ENCODE measurements around the gene REG1A. TPM values are rescaled to one million over a fixed set of nuclear protein-coding genes. Genes with fewer than 3 reads are reported as not detected.

REG1A gene
- total RNA-seq, 4 donors from 2014 or later, result 0.82 TPM; not detected in 3

DNA sequence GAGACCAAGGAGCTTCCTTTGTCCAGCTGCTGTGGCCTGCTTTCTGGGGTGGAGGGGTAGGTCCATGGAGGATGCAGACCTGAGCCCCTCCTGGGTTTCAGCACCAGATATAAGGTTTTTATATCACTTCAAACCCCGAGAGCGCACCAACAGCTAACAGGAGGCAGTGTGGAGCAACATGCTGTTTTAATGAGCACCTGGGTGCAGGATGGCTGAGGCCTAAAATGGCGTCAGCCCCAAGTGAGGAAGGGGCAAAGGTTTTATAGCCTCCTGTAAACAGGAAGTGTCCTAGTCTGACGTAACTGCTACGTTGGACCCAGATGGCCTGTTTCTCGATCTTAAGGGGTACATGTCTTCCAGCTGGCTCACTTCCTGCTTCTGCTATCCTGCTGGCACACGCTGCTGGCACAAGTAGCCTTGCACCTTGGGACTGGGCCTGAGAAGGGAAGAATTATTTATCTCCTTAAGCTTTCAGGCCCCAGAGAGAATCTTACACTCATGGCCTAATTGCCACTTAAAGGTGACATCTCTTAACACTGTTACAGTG lies 21.1 kb upstream of the REG1A start:
- no peaks in the 10 kb centered on the region for H3K9me3 ChIP-seq
- no peak overlapping the region for H3K27ac ChIP-seq
- H3K36me3 ChIP-seq, result no peaks in the 10 kb centered on the region
- no peaks in the 10 kb centered on the region for H3K27me3 ChIP-seq
- no peak overlapping the region for H3K4me3 ChIP-seq
- no peaks in the 10 kb centered on the region for H3K4me1 ChIP-seq
- no peak for TF ChIP-seq POLR2A (IDR thresholded peaks at IDR 0.05)
- TF ChIP-seq, protein P1, sequence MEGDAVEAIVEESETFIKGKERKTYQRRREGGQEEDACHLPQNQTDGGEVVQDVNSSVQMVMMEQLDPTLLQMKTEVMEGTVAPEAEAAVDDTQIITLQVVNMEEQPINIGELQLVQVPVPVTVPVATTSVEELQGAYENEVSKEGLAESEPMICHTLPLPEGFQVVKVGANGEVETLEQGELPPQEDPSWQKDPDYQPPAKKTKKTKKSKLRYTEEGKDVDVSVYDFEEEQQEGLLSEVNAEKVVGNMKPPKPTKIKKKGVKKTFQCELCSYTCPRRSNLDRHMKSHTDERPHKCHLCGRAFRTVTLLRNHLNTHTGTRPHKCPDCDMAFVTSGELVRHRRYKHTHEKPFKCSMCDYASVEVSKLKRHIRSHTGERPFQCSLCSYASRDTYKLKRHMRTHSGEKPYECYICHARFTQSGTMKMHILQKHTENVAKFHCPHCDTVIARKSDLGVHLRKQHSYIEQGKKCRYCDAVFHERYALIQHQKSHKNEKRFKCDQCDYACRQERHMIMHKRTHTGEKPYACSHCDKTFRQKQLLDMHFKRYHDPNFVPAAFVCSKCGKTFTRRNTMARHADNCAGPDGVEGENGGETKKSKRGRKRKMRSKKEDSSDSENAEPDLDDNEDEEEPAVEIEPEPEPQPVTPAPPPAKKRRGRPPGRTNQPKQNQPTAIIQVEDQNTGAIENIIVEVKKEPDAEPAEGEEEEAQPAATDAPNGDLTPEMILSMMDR (IDR thresholded peaks at IDR 0.05), result no peak
- intact Hi-C loops (cut with DNase I; ENCODE audit: low total_unique reads), result no loop called here
- no peak for DNase-seq

DNA sequence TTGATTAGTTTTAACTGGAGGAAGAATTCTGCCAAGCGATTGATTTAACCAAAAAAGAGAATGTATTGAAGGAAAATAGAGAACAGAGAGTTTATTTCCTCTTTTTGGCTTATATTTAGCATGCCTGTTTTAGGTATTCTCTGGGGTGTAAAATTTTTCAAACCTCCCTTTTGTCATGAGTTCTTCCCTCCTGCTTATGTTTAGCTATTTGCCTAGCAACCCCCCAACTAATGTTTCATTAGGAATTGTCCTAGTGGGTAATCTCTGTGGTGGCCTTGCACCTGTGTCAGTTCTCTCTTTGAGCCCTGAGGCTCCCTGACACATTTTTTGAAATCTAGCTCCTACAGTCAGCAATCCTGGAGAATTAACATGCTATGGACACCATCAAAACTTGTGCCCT lies 20.0 kb upstream of the REG1A start:
- no peak overlapping the region for H3K4me3 ChIP-seq
- no peak overlapping the region for H3K27ac ChIP-seq
- H3K4me1 ChIP-seq, result no peaks in the 10 kb centered on the region
- intact Hi-C loops (cut with DNase I; ENCODE audit: low total_unique reads), result no loop called here
- DNase-seq, result no peak
- H3K36me3 ChIP-seq, result no peaks in the 10 kb centered on the region
- TF ChIP-seq POLR2A (IDR thresholded peaks at IDR 0.05), result no peak
- TF ChIP-seq, protein P1 (IDR thresholded peaks at IDR 0.05), result no peak
- no peaks in the 10 kb centered on the region for H3K27me3 ChIP-seq
- no peaks in the 10 kb centered on the region for H3K9me3 ChIP-seq

DNA sequence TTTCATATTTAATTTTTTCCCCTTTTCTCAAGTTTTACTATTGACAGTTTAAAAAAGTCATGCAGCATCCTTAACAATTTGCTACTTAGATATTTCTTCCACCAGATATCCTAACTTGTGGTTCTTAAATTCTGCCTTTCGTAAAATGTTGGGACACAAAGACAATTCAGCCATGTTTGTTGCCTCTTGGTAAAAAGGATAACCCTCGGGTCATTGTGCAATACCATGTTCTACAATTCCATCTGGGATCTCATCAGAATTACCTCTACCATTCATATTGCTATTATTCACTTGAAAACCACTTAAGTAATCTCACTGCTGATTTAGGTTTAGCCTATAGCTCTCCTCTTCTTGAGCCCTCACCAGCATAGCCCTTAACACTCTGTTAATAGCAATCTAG lies 19.3 kb upstream of the REG1A start:
- Histone ChIP-seq H3K36me3 (no peaks in the 10 kb centered on the region), H3K27me3 (no peaks in the 10 kb centered on the region), H3K27ac (no peak overlapping the region), H3K4me3 (no peak overlapping the region), H3K4me1 (no peaks in the 10 kb centered on the region), H3K9me3 (no peaks in the 10 kb centered on the region)
- DNase-seq, result no peak
- intact Hi-C loops (cut with DNase I; ENCODE audit: low total_unique reads), result no loop called here
- TF ChIP-seq, protein P1 (IDR thresholded peaks at IDR 0.05), result no peak
- no peak for TF ChIP-seq POLR2A (IDR thresholded peaks at IDR 0.05)

DNA sequence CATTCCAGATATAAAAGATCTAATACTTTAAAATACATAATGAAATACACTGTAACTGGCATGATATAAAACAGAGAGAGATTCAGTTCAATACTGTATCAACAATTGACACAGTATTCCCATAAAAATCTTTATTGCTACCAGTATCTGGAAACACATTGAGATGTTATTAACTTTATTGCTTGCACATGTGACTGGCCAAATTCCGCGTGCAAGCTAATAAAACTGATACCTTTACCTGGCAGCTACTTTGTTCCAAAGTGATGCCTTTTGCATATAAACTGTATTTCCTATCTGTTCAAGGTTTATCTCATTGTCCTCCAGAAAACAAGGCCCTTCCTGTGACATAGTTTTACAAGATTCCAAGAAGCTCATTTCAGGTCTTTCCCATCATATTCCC lies 17.1 kb upstream of the REG1A start:
- TF ChIP-seq, protein P1 (IDR thresholded peaks at IDR 0.05), result no peak
- TF ChIP-seq POLR2A (IDR thresholded peaks at IDR 0.05), result no peak
- no peaks in the 10 kb centered on the region for H3K4me1 ChIP-seq
- no peaks in the 10 kb centered on the region for H3K36me3 ChIP-seq
- no peaks in the 10 kb centered on the region for H3K9me3 ChIP-seq
- no peak overlapping the region for H3K27ac ChIP-seq
- DNase-seq, result no peak
- H3K4me3 ChIP-seq, result no peak overlapping the region
- intact Hi-C loops (cut with DNase I; ENCODE audit: low total_unique reads), result no loop called here
- H3K27me3 ChIP-seq, result no peaks in the 10 kb centered on the region

DNA sequence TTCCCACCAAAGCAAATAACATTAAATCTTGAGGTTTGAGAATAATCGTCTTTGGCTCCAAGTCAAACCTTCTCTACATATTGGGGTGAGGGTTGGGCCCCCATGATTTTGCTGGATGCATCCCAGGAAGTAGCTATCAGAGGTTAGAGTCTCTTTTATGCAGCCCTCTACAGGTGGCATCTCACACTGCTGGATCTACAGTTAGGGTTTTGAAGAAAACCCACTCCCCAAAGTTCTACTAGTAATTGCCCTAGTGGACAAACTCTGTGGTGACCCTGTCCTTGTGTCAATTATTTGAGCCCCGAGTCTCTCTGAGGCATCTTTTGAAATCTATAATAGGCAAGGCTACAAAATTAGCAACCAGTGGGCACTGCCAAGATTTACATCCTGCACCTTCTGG lies 15.0 kb upstream of the REG1A start:
- Histone ChIP-seq H3K27ac (no peak overlapping the region), H3K9me3 (no peaks in the 10 kb centered on the region), H3K27me3 (no peaks in the 10 kb centered on the region), H3K4me3 (no peak overlapping the region), H3K4me1 (no peaks in the 10 kb centered on the region), H3K36me3 (no peaks in the 10 kb centered on the region)
- DNase-seq, result no peak
- TF ChIP-seq POLR2A (IDR thresholded peaks at IDR 0.05), result no peak
- TF ChIP-seq, protein P1 (IDR thresholded peaks at IDR 0.05), result no peak
- intact Hi-C loops (cut with DNase I; ENCODE audit: low total_unique reads), result no loop called here
